ENCODE results near the gene SPIRE1.
"Not testable (repeated sequence)": the region's sequence is repeated elsewhere in the genome, so short reads cannot be mapped to it uniquely, and the experiment has no call there.

SPIRE1 gene

GRCh38 chr18:12551943-12552878 lies 105.7 kb downstream of the SPIRE1 start:
- DNase-seq: not testable (repeated sequence)

GRCh38 chr18:12551466-12551865 lies 106.4 kb downstream of the SPIRE1 start:
- DNase-seq: not testable (repeated sequence)

GRCh38 chr18:12543697-12544096 lies 114.2 kb downstream of the SPIRE1 start:
- DNase-seq: no peak

GRCh38 chr18:12540751-12541150 lies 117.2 kb downstream of the SPIRE1 start:
- DNase-seq: no peak

GRCh38 chr18:12539158-12539557 lies 118.7 kb downstream of the SPIRE1 start:
- DNase-seq: not testable (repeated sequence)

GRCh38 chr18:12534820-12535219 lies 123.1 kb downstream of the SPIRE1 start:
- DNase-seq: no peak

GRCh38 chr18:12532661-12533060 lies 125.2 kb downstream of the SPIRE1 start:
- DNase-seq: no peak

GRCh38 chr18:12531749-12532148 lies 126.2 kb downstream of the SPIRE1 start:
- no peak for DNase-seq

GRCh38 chr18:12520442-12520992 lies 137.4 kb downstream of the SPIRE1 start:
- no peak for DNase-seq

GRCh38 chr18:12518832-12519531 lies 138.9 kb downstream of the SPIRE1 start:
- no peak for DNase-seq

GRCh38 chr18:12518326-12518725 lies 139.6 kb downstream of the SPIRE1 start:
- no peak for DNase-seq

GRCh38 chr18:12517142-12517825 lies 140.6 kb downstream of the SPIRE1 start:
- DNase-seq: no peak

- no peak for DNase-seq
Observed at GRCh38 chr18:12516049-12516630, 141.8 kb downstream of the SPIRE1 start.

- no peak for DNase-seq
Observed at GRCh38 chr18:12515550-12515949, 142.4 kb downstream of the SPIRE1 start.

- no peak for DNase-seq
Observed at GRCh38 chr18:12507007-12507406, 150.9 kb downstream of the SPIRE1 start.

- no peak for DNase-seq
Observed at GRCh38 chr18:12500986-12501385, 156.9 kb downstream of the SPIRE1 start.

GRCh38 chr18:12497839-12498238 lies 160.1 kb downstream of the SPIRE1 start:
- no peak for DNase-seq

- no peak for DNase-seq
Observed at GRCh38 chr18:12497296-12497695, 160.6 kb downstream of the SPIRE1 start.

- no peak for DNase-seq
Observed at GRCh38 chr18:12492907-12493306, 165.0 kb downstream of the SPIRE1 start.

- no peak for DNase-seq
Observed at GRCh38 chr18:12491611-12492435, 166.1 kb downstream of the SPIRE1 start.

- DNase-seq: no peak
Observed at GRCh38 chr18:12485479-12486105, 172.3 kb downstream of the SPIRE1 start.

All from CD4-positive, alpha-beta T cell treated with Interleukin-21 for 1 hour (primary cell).